ENCODE data around the gene OR5H1. TPM values are rescaled to one million over a fixed set of nuclear protein-coding genes. Genes with fewer than 3 reads are reported as not detected.
"Not testable (repeated sequence)": the region's sequence is repeated elsewhere in the genome, so short reads cannot be mapped to it uniquely, and the experiment has no call there.

OR5H1 gene
- total and polyA plus RNA-seq, 5 donors from 2014 or later: not detected

- Mint-ChIP-seq H3K27ac (no peak overlapping the region), H3K9me3 (peaks cover 0 to 12% (median 1%) of the 10 kb centered on the region in 7 donors), H3K4me1 (no peaks in the 10 kb centered on the region), H3K4me3 (no peak overlapping the region), H3K27me3 (peaks cover 9% of the 10 kb centered on the region), H3K36me3 (no peaks in the 10 kb centered on the region)
- H3K36me3 ChIP-seq (ENCODE audit: control insufficient read depth, insufficient read depth, low read length): no peaks in the 10 kb centered on the region
- no peak for ATAC-seq (ENCODE audit: low read depth in 2 of 2)
- peaks cover 4 to 8% of the 10 kb centered on the region in 2 experiments for H3K9me3 ChIP-seq (ENCODE audit: control insufficient read depth in 2 of 2, low read length in 2 of 2)
- H3K4me1 ChIP-seq (ENCODE audit: control insufficient read depth, insufficient read depth, low read length, poor library complexity, severe bottlenecking): no peaks in the 10 kb centered on the region
- peaks cover 4% of the 10 kb centered on the region for H3K27me3 ChIP-seq (ENCODE audit: control insufficient read depth, insufficient read depth, low read length)
- no peak for DNase-seq
- no peak overlapping the region for H3K27ac ChIP-seq (ENCODE audit: insufficient read depth, low read length, poor library complexity, severe bottlenecking)
- no peak overlapping the region for H3K4me3 ChIP-seq (ENCODE audit: low read depth, low read length)
Measured at GRCh38 chr3:98115717-98116116, 14.8 kb upstream of the OR5H1 start.

GRCh38 chr3:98136631-98137030 is 6.1 kb downstream of the OR5H1 start:
- no peaks in the 10 kb centered on the region for H3K36me3 Mint-ChIP-seq

GRCh38 chr3:98137826-98138557 is 7.5 kb downstream of the OR5H1 start:
- not testable (repeated sequence) for H3K4me3 Mint-ChIP-seq; H3K9me3 Mint-ChIP-seq; H3K4me3 ChIP-seq (ENCODE audit: low read depth, low read length); H3K9me3 ChIP-seq (ENCODE audit: control insufficient read depth in 2 of 2, low read length in 2 of 2); H3K27me3 ChIP-seq (ENCODE audit: control insufficient read depth, insufficient read depth, low read length); H3K4me1 ChIP-seq (ENCODE audit: control insufficient read depth, insufficient read depth, low read length, poor library complexity, severe bottlenecking); H3K4me1 Mint-ChIP-seq; ATAC-seq (ENCODE audit: low read depth in 2 of 2); H3K27me3 Mint-ChIP-seq; H3K36me3 ChIP-seq (ENCODE audit: control insufficient read depth, insufficient read depth, low read length); DNase-seq; H3K36me3 Mint-ChIP-seq; H3K27ac Mint-ChIP-seq; H3K27ac ChIP-seq (ENCODE audit: insufficient read depth, low read length, poor library complexity, severe bottlenecking)

More at GRCh38 chr3:98136631-98137030, 6.1 kb downstream of the OR5H1 start:
- Histone ChIP-seq H3K4me1 (ENCODE audit: control insufficient read depth, insufficient read depth, low read length, poor library complexity, severe bottlenecking) (no peaks in the 10 kb centered on the region), H3K4me3 (ENCODE audit: low read depth, low read length) (no peak overlapping the region), H3K27me3 (ENCODE audit: control insufficient read depth, insufficient read depth, low read length) (no peaks in the 10 kb centered on the region), H3K36me3 (ENCODE audit: control insufficient read depth, insufficient read depth, low read length) (no peaks in the 10 kb centered on the region), H3K9me3 (ENCODE audit: control insufficient read depth in 2 of 2, low read length in 2 of 2) (no peaks in the 10 kb centered on the region), H3K27ac (ENCODE audit: insufficient read depth, low read length, poor library complexity, severe bottlenecking) (no peak overlapping the region)
- ATAC-seq (ENCODE audit: low read depth in 2 of 2): no peak
- Mint-ChIP-seq H3K9me3 (no peaks in the 10 kb centered on the region), H3K27me3 (no peaks in the 10 kb centered on the region), H3K27ac (no peak overlapping the region), H3K4me3 (no peak overlapping the region), H3K4me1 (no peaks in the 10 kb centered on the region)
- no peak for DNase-seq

- Mint-ChIP-seq H3K27ac (no peak overlapping the region), H3K9me3 (peaks cover 0 to 2% (median 0%) of the 10 kb centered on the region in 7 donors), H3K36me3 (no peaks in the 10 kb centered on the region), H3K27me3 (no peaks in the 10 kb centered on the region), H3K4me1 (no peaks in the 10 kb centered on the region), H3K4me3 (no peak overlapping the region)
- Histone ChIP-seq H3K36me3 (ENCODE audit: control insufficient read depth, insufficient read depth, low read length) (no peaks in the 10 kb centered on the region), H3K27me3 (ENCODE audit: control insufficient read depth, insufficient read depth, low read length) (no peaks in the 10 kb centered on the region), H3K27ac (ENCODE audit: insufficient read depth, low read length, poor library complexity, severe bottlenecking) (no peak overlapping the region), H3K9me3 (ENCODE audit: control insufficient read depth in 2 of 2, low read length in 2 of 2) (no peaks in the 10 kb centered on the region), H3K4me3 (ENCODE audit: low read depth, low read length) (no peak overlapping the region), H3K4me1 (ENCODE audit: control insufficient read depth, insufficient read depth, low read length, poor library complexity, severe bottlenecking) (no peaks in the 10 kb centered on the region)
- DNase-seq: no peak
- no peak for ATAC-seq (ENCODE audit: low read depth in 2 of 2)
Measured at GRCh38 chr3:98140531-98140930, 10.0 kb downstream of the OR5H1 start.

- Mint-ChIP-seq H3K27me3 (no peaks in the 10 kb centered on the region), H3K4me1 (no peaks in the 10 kb centered on the region), H3K27ac (no peak within 1 kb of the TSS), H3K36me3 (no peaks in the 10 kb centered on the region), H3K4me3 (no peak within 1 kb of the TSS), H3K9me3 (peaks cover 0 to 2% (median 0%) of the 10 kb centered on the region in 7 donors)
- H3K27ac ChIP-seq (ENCODE audit: insufficient read depth, low read length, poor library complexity, severe bottlenecking): no peak within 1 kb of the TSS
- DNase-seq (no peak), ATAC-seq (ENCODE audit: low read depth in 2 of 2) (no peak)
- H3K27me3 ChIP-seq (ENCODE audit: control insufficient read depth, insufficient read depth, low read length): no peaks in the 10 kb centered on the region
- H3K36me3 ChIP-seq (ENCODE audit: control insufficient read depth, insufficient read depth, low read length): no peaks in the 10 kb centered on the region
- H3K4me1 ChIP-seq (ENCODE audit: control insufficient read depth, insufficient read depth, low read length, poor library complexity, severe bottlenecking): no peaks in the 10 kb centered on the region
- no peaks in the 10 kb centered on the region for H3K9me3 ChIP-seq (ENCODE audit: control insufficient read depth in 2 of 2, low read length in 2 of 2)
- no peak within 1 kb of the TSS for H3K4me3 ChIP-seq (ENCODE audit: low read depth, low read length)
Measured at GRCh38 chr3:98147179-98147578, 16.7 kb downstream of the OR5H1 start, which contains the start of gene OR5H14. OR5H14 (plus strand) TSS chr3:98147479; CDS start chr3:98149386, 1,907 bp downstream.

- H3K9me3 Mint-ChIP-seq: peaks cover 0 to 6% (median 0%) of the 10 kb centered on the region in 7 donors
- H3K36me3 ChIP-seq (ENCODE audit: control insufficient read depth, insufficient read depth, low read length): no peaks in the 10 kb centered on the region
- no peak overlapping the region for H3K27ac Mint-ChIP-seq
- H3K27ac ChIP-seq (ENCODE audit: insufficient read depth, low read length, poor library complexity, severe bottlenecking): no peak overlapping the region
- peaks cover 4% of the 10 kb centered on the region for H3K27me3 Mint-ChIP-seq
- H3K27me3 ChIP-seq (ENCODE audit: control insufficient read depth, insufficient read depth, low read length): no peaks in the 10 kb centered on the region
- H3K4me3 Mint-ChIP-seq: no peak overlapping the region
- no peaks in the 10 kb centered on the region for H3K36me3 Mint-ChIP-seq
- no peaks in the 10 kb centered on the region for H3K4me1 Mint-ChIP-seq
- no peaks in the 10 kb centered on the region for H3K4me1 ChIP-seq (ENCODE audit: control insufficient read depth, insufficient read depth, low read length, poor library complexity, severe bottlenecking)
- H3K4me3 ChIP-seq (ENCODE audit: low read depth, low read length): no peak overlapping the region
- DNase-seq: no peak
- ATAC-seq (ENCODE audit: low read depth in 2 of 2): no peak
- no peaks in the 10 kb centered on the region for H3K9me3 ChIP-seq (ENCODE audit: control insufficient read depth in 2 of 2, low read length in 2 of 2)
Measured at GRCh38 chr3:98148751-98149150, 18.2 kb downstream of the OR5H1 start.

GRCh38 chr3:98149456-98149855 is 18.9 kb downstream of the OR5H1 start:
- not testable (repeated sequence) for H3K4me1 Mint-ChIP-seq; H3K4me3 ChIP-seq (ENCODE audit: low read depth, low read length); H3K27me3 ChIP-seq (ENCODE audit: control insufficient read depth, insufficient read depth, low read length); H3K36me3 ChIP-seq (ENCODE audit: control insufficient read depth, insufficient read depth, low read length); H3K9me3 ChIP-seq (ENCODE audit: control insufficient read depth in 2 of 2, low read length in 2 of 2); H3K27ac Mint-ChIP-seq; ATAC-seq (ENCODE audit: low read depth in 2 of 2); H3K4me3 Mint-ChIP-seq; H3K27me3 Mint-ChIP-seq; H3K9me3 Mint-ChIP-seq; H3K36me3 Mint-ChIP-seq; DNase-seq; H3K4me1 ChIP-seq (ENCODE audit: control insufficient read depth, insufficient read depth, low read length, poor library complexity, severe bottlenecking); H3K27ac ChIP-seq (ENCODE audit: insufficient read depth, low read length, poor library complexity, severe bottlenecking)

GRCh38 chr3:98151241-98151640 is 20.7 kb downstream of the OR5H1 start:
- ATAC-seq (ENCODE audit: low read depth in 2 of 2): no peak
- no peaks in the 10 kb centered on the region for H3K36me3 Mint-ChIP-seq
- no peaks in the 10 kb centered on the region for H3K4me1 Mint-ChIP-seq
- Histone ChIP-seq H3K9me3 (ENCODE audit: control insufficient read depth in 2 of 2, low read length in 2 of 2) (no peaks in the 10 kb centered on the region), H3K27ac (ENCODE audit: insufficient read depth, low read length, poor library complexity, severe bottlenecking) (no peak overlapping the region), H3K4me3 (ENCODE audit: low read depth, low read length) (no peak overlapping the region), H3K36me3 (ENCODE audit: control insufficient read depth, insufficient read depth, low read length) (no peaks in the 10 kb centered on the region), H3K4me1 (ENCODE audit: control insufficient read depth, insufficient read depth, low read length, poor library complexity, severe bottlenecking) (no peaks in the 10 kb centered on the region), H3K27me3 (ENCODE audit: control insufficient read depth, insufficient read depth, low read length) (no peaks in the 10 kb centered on the region)
- no peak for DNase-seq
- H3K4me3 Mint-ChIP-seq: no peak overlapping the region
- peaks cover 0 to 6% (median 0%) of the 10 kb centered on the region in 7 donors for H3K9me3 Mint-ChIP-seq
- H3K27ac Mint-ChIP-seq: no peak overlapping the region
- peaks cover 4% of the 10 kb centered on the region for H3K27me3 Mint-ChIP-seq
